ENCODE measurements around the gene NT5DC2. TPM values are rescaled to one million over a fixed set of nuclear protein-coding genes. Genes with fewer than 3 reads are reported as not detected.

The NT5DC2 gene
- total and polyA plus RNA-seq, 10 of the 15 experiments (the other 5 are each of a cell fraction or from before 2014, with no cell fraction given), result 21.6 to 135 (median 66.8) TPM

- Histone ChIP-seq H3K27me3 (replicated peaks in 1 of 2; ENCODE audit: control insufficient read depth in 2 of 2, insufficient read depth in 2 of 2, low read length in 1 of 2) (no peaks in the 10 kb centered on the region), H3K4me3 (no peak overlapping the region), H3K9me3 (replicated peaks; ENCODE audit: control insufficient read depth, insufficient read depth, low read length) (no peaks in the 10 kb centered on the region), H3K4me1 (ENCODE audit: control insufficient read depth, insufficient read depth, low read length) (no peaks in the 10 kb centered on the region), H3K79me2 (ENCODE audit: control insufficient read depth, insufficient read depth, low read length) (no peaks in the 10 kb centered on the region), H3K36me3 (ENCODE audit: control insufficient read depth in 2 of 2, insufficient read depth in 2 of 2, low read length in 1 of 2) (peaks cover 7 to 31% of the 10 kb centered on the region in 2 experiments), H4K20me1 (ENCODE audit: control insufficient read depth, insufficient read depth) (no peaks in the 10 kb centered on the region), H3K9ac (ENCODE audit: control insufficient read depth, insufficient read depth, low read length) (no peak overlapping the region), H3K27ac (ENCODE audit: control insufficient read depth, insufficient read depth) (no peak overlapping the region), H2AFZ (ENCODE audit: control insufficient read depth, low read depth, low read length) (no peak overlapping the region), H3K4me2 (ENCODE audit: control insufficient read depth, insufficient read depth) (no peak overlapping the region)
- WGBS (ENCODE audit: insufficient coverage, insufficient replicate concordance, low lambda C conversion rate, missing lambda C conversion rate), result 96% methylated on average over 5 of the region's 5 CpGs
- no peak for DNase-seq (ENCODE audit: low read depth, low spot score)
- no peak for ATAC-seq
- FAIRE-seq, result no peak
- TF ChIP-seq CREM (IDR thresholded peaks at IDR 0.05; ENCODE audit: low read depth) (no peak), CBX3 (IDR thresholded peaks at IDR 0.05; ENCODE audit: borderline replicate concordance, low read depth) (no peak), MLLT1 (IDR thresholded peaks at IDR 0.05) (no peak), SKIL (IDR thresholded peaks at IDR 0.05; ENCODE audit: low read depth, poor library complexity, severe bottlenecking) (no peak), SMC3 (IDR thresholded peaks at IDR 0.05; ENCODE audit: borderline replicate concordance, low read length) (no peak), CTCF (IDR thresholded peaks at IDR 0.05 in 2 of 3, conservative IDR thresholded peaks at IDR 0.05 in 1 of 3; ENCODE audit: control insufficient read depth in 2 of 3, extremely low read depth in 1 of 3, insufficient read depth in 1 of 3, low read depth in 3 of 3, low read length in 3 of 3) (no peak), PAX8 (IDR thresholded peaks at IDR 0.05) (no peak), HCFC1 (IDR thresholded peaks at IDR 0.05; ENCODE audit: low read length) (no peak), JUND (IDR thresholded peaks at IDR 0.05; ENCODE audit: low read depth, low read length) (no peak), RUNX3 (IDR thresholded peaks at IDR 0.05; ENCODE audit: low read length) (no peak), ZZZ3 (IDR thresholded peaks at IDR 0.05; ENCODE audit: control insufficient read depth, insufficient read length, low read depth) (no peak)
- in situ Hi-C loops (cut with MboI), result no loop called here
- intact Hi-C loops (cut with micrococcal nuclease; ENCODE audit: unreplicated experiment), result no loop called here
- ChIA-PET CTCF (interaction anchor here (1.0 kb wide), 1 partner anchor 11 kb away, joined by 3 read pairs; no protein-coding TSS in a partner anchor), RAD21 (ENCODE audit: unreplicated experiment) (no interaction called here), POLR2A (no interaction called here), SMC1A (ENCODE audit: uncharacterized antibody, unreplicated experiment) (no interaction called here)
- BruUV-seq (replicated peaks), result no TSS peak
Observed at GRCh38 chr3:52558436-52558835, 24.8 kb upstream of the NT5DC2 start.
